K562 (cell line): ENCODE results near the gene ASGR1. TPM values are rescaled to one million over a fixed set of nuclear protein-coding genes. Genes with fewer than 3 reads are reported as not detected.

ENCODE experiments used
- ATAC-seq: fragments of 200-7000 bp; cut with Tn5 transposase; 3 replicates; pipeline ENCODE4 v1.9.1; 2020; ENCODE audit warnings: moderate library complexity
- BruUV-seq: library from RNA; stranded (reverse); fragments of 400-500 nt; replicated peaks from 2 replicates; lab custom pipeline; 2021; lab: Mats Ljungman, UMichigan
- CTCF ChIA-PET: fragments of 300-600 bp; formaldehyde crosslinking; extraction: SDS; loops from one replicate; lab custom pipeline; 2021; ENCODE audit warnings: low intra/inter-chr PET ratio; lab: Yijun Ruan, JAX
- POLR2A ChIA-PET: fragments of 300-600, 350-650 bp; sonication (Branson Sonifier 250); formaldehyde crosslinking; extraction: SDS; loops from one replicate; lab custom pipeline; 2021; ENCODE audit warnings: antibody characterized with exemption, inconsistent platforms; lab: Yijun Ruan, JAX
- DNase-seq, 4 experiments: peaks; one replicate each; pipeline versions ENCODE4 v3.0.0 to v3.0.0-alpha.2; 2011 to 2018; ENCODE audit warnings: low spot score in 3 of 4, mixed read lengths in 3 of 4; ENCODE audit errors: extremely low read depth in 1 of 4
- FAIRE-seq: peaks from 2 replicates; lab custom pipeline; 2011; peaks lifted over from hg19 to GRCh38; lab: Jason Lieb, UNC
- H2AFZ ChIP-seq: 2 replicates; pipeline ENCODE4 v1.6.0; 2011; ENCODE audit warnings: low read depth, low read length, control low read depth, inconsistent platforms
- H3K27ac ChIP-seq: fragments of 200-600 bp; 3 replicates; pipeline ENCODE4 v1.8.0; 2011; ENCODE audit warnings: low read depth, mild to moderate bottlenecking, control low read depth, inconsistent platforms, low read length, moderate library complexity, mixed read lengths; ENCODE audit errors: extremely low read depth
- H3K27me3 ChIP-seq, 2 experiments: fragments of 300-600 bp in 1 of 2; 2 replicates in 1 of 2; 3 replicates in 1 of 2; pipeline versions ENCODE4 v1.6.0 to v1.8.0; 2011; ENCODE audit warnings: inconsistent platforms in 2 of 2, low read length in 2 of 2, mild to moderate bottlenecking in 1 of 2, mixed read lengths in 1 of 2, moderate library complexity in 1 of 2; ENCODE audit not compliant: control insufficient read depth in 2 of 2, insufficient read depth in 2 of 2
- H3K36me3 ChIP-seq: fragments of 300-600 bp; 3 replicates; pipeline ENCODE4 v1.8.0; 2011; ENCODE audit warnings: mild to moderate bottlenecking, low read length, inconsistent platforms; ENCODE audit not compliant: control insufficient read depth, insufficient read depth
- H3K4me1 ChIP-seq, 2 experiments: fragments of 200-600 bp in 1 of 2; replicated peaks in 1 of 2; 2 replicates in 1 of 2; 3 replicates in 1 of 2; pipeline versions ENCODE4 v1.5.1 to v1.8.0; 2011; ENCODE audit warnings: inconsistent platforms in 2 of 2, low read length in 2 of 2, mild to moderate bottlenecking in 1 of 2, mixed read lengths in 1 of 2, moderate library complexity in 1 of 2; ENCODE audit not compliant: control insufficient read depth in 2 of 2, insufficient read depth in 2 of 2
- H3K4me2 ChIP-seq: 2 replicates; pipeline ENCODE4 v1.6.1; 2011; ENCODE audit warnings: low read length, control low read depth, inconsistent platforms, mixed read lengths; ENCODE audit not compliant: insufficient read depth
- H3K4me3 ChIP-seq: fragments of 200-600 bp; sonication (generic), shearing (Covaris generic); 2 replicates; pipeline ENCODE4 v1.5.1; 2016; ENCODE audit warnings: control low read depth, inconsistent platforms
- H3K79me2 ChIP-seq: fragments of 200-600 bp; 3 replicates; pipeline ENCODE4 v1.8.0; 2011; ENCODE audit warnings: low read length, inconsistent platforms; ENCODE audit not compliant: control insufficient read depth, insufficient read depth
- H3K9ac ChIP-seq, 2 experiments: 2 replicates each; pipeline versions ENCODE4 v1.6.0 to v1.6.1; 2011; ENCODE audit warnings: low read depth in 2 of 2, low read length in 2 of 2, control low read depth in 1 of 2, inconsistent platforms in 1 of 2, mild to moderate bottlenecking in 1 of 2, mixed read lengths in 1 of 2; ENCODE audit not compliant: insufficient read depth in 1 of 2
- H3K9me1 ChIP-seq: one replicate; pipeline ENCODE4 v1.6.0; 2011; ENCODE audit warnings: inconsistent platforms, mild to moderate bottlenecking, low read length, moderate library complexity; ENCODE audit not compliant: control insufficient read depth, insufficient read depth
- H3K9me3 ChIP-seq: replicated peaks from 2 replicates; pipeline ENCODE4 v1.5.1; 2011; ENCODE audit warnings: low read depth, low read length, inconsistent platforms; ENCODE audit not compliant: control insufficient read depth, insufficient read depth
- H4K20me1 ChIP-seq: replicated peaks from 2 replicates; pipeline ENCODE4 v1.6.1; 2011; ENCODE audit warnings: low read length, inconsistent platforms, mixed read lengths; ENCODE audit not compliant: control insufficient read depth, insufficient read depth
- CBX2 ChIP-seq: fragments of 200-600 bp; sonication (generic); IDR thresholded peaks from one replicate; pipeline ENCODE4 v1.6.1; 2012; ENCODE audit warnings: mild to moderate bottlenecking, low read length, inconsistent platforms; ENCODE audit not compliant: insufficient read depth, poor library complexity, severe bottlenecking
- E2F8 ChIP-seq: fragments of 450-650 bp; IDR thresholded peaks from 2 replicates; pipeline ENCODE4 v1.7.1; 2018; ENCODE audit warnings: mild to moderate bottlenecking, low read depth; ENCODE audit not compliant: partially characterized antibody
- GTF3C2 ChIP-seq: IDR thresholded peaks from 3 replicates; pipeline ENCODE4 v1.6.1; 2011; ENCODE audit warnings: borderline replicate concordance, mild to moderate bottlenecking, moderate library complexity; ENCODE audit not compliant: insufficient read length; ENCODE audit errors: extremely low read depth
- HMGN3 ChIP-seq: IDR thresholded peaks from 2 replicates; pipeline ENCODE4 v1.6.1; 2011; ENCODE audit warnings: borderline replicate concordance, low read depth, mild to moderate bottlenecking, mixed read lengths, low read length; ENCODE audit not compliant: insufficient read length; ENCODE audit errors: extremely low read depth
- NEUROD1 ChIP-seq: fragments of 150-350 bp; IDR thresholded peaks from 2 replicates; pipeline ENCODE4 v1.6.1; 2014; ENCODE audit warnings: borderline replicate concordance, low read length, low read depth; ENCODE audit not compliant: partially characterized antibody
- PHB2 ChIP-seq: fragments of 450-650 bp; IDR thresholded peaks from 2 replicates; pipeline ENCODE4 v1.6.1; 2017; ENCODE audit warnings: low read depth
- RCOR1 ChIP-seq, 2 experiments: IDR thresholded peaks; 2 replicates each; pipeline ENCODE4 v1.6.1; 2012; ENCODE audit warnings: low read depth in 2 of 2, low read length in 2 of 2, borderline replicate concordance in 1 of 2, improper control_type of control experiment in 1 of 2
- SLC30A9 ChIP-seq: fragments of 250-450 bp; sonication (Bioruptor Pico); IDR thresholded peaks from 2 replicates; pipeline ENCODE4 v1.8.0; 2022; ENCODE audit warnings: mild to moderate bottlenecking, moderate library complexity
- ZBTB17 ChIP-seq: fragments of 450-650 bp; formaldehyde crosslinking; IDR thresholded peaks from 2 replicates; pipeline ENCODE4 v1.4.0; 2020; ENCODE audit warnings: mild to moderate bottlenecking
- ZEB2 ChIP-seq: fragments of 450-650 bp; IDR thresholded peaks from 2 replicates; pipeline ENCODE4 v1.6.1; 2016
- ZFP1 ChIP-seq: fragments of 450-650 bp; formaldehyde crosslinking; IDR thresholded peaks from 2 replicates; pipeline ENCODE4 v1.4.0; 2020; ENCODE audit warnings: mild to moderate bottlenecking, mixed read lengths
- ZNF507 ChIP-seq: conservative IDR thresholded peaks from 2 replicates; pipeline ENCODE4 v1.6.1; 2017; ENCODE audit warnings: missing genetic modification characterization, missing compliant biosample characterization
- WGBS: fragments of 100-300 bp; shearing (Covaris generic); methylation state at CpG from one replicate; pipeline ENCODE4 v1.1.6; 2016; ENCODE audit warnings: low coverage, mixed read lengths; ENCODE audit not compliant: insufficient coverage; ENCODE audit errors: missing lambda C conversion rate; 5-methylcytosine and 5-hydroxymethylcytosine counted together
- in situ Hi-C: fragments of 300-500 bp; cut with MboI; formaldehyde crosslinking; loops from 4 replicates; pipeline ENCODE4 v1.15.0; 2018; ENCODE audit warnings: inconsistent platforms, mixed read lengths
- intact Hi-C: fragments of 100-400 bp; cut with micrococcal nuclease; formaldehyde crosslinking; loops from 2 replicates; pipeline ENCODE4 v1.14.2; 2022
- polyA plus RNA-seq, 8 experiments: library from polyadenylated mRNA; depleted of rRNA in 4 of 8; stranded (reverse) in 5 of 8; unstranded in 3 of 8; fragments of >200 nt; fragmentation: Nextera tagmentation in 2 of 8; fragmentation: Illumina TruSeq in 1 of 8; extraction: Ambion mirVana in 2 of 8; extraction: Trizol in 1 of 8; gene quantifications; 2 replicates each; pipeline versions ENCODE4 v1.2.1 to v1.2.3, GENCODE V29; 2011 to 2014; ENCODE audit warnings: inconsistent platforms in 1 of 8, missing spikeins in 1 of 8
- total RNA-seq, 7 experiments: library from RNA; depleted of rRNA in 6 of 7; stranded (reverse); fragments of >200 nt in 6 of 7; fragmentation: Illumina TruSeq in 2 of 7; extraction: Trizol in 2 of 7; gene quantifications; 2 replicates each; pipeline versions ENCODE4 v1.2.1 to v1.2.3, GENCODE V29; 2011 to 2021; ENCODE audit warnings: low replicate concordance in 1 of 7
- TF ChIP-seq, protein P1 (sequence below): fragments of 250-450 bp; sonication (Bioruptor Pico); IDR thresholded peaks from 2 replicates; pipeline ENCODE4 v1.6.1; 2021; ENCODE audit warnings: mild to moderate bottlenecking

The ASGR1 gene
- total and polyA plus RNA-seq, 9 of the 15 experiments (the other 6 are each of a cell fraction or from before 2014, with no cell fraction given): 0.11 to 1.0 (median 0.64) TPM; not detected in 2

- Histone ChIP-seq H2AFZ (no peak overlapping the region), H4K20me1 (no peaks in the 10 kb centered on the region; the same call in 1 of the 2 replicates), H3K4me2 (no peak overlapping the region), H3K9me3 (no peaks in the 10 kb centered on the region), H3K79me2 (no peaks in the 10 kb centered on the region), H3K9me1 (no peaks in the 10 kb centered on the region), H3K27ac (no peak overlapping the region), H3K27me3 (peaks cover 16 to 54% of the 10 kb centered on the region in 2 experiments), H3K4me3 (no peak overlapping the region), H3K4me1 (no peaks in the 10 kb centered on the region; a peak in 1 of 5 replicates), H3K9ac (no peak overlapping the region), H3K36me3 (no peaks in the 10 kb centered on the region)
- DNase-seq: no peak
- 0% methylated on average over 10 of the region's 10 CpGs for WGBS
- POLR2A ChIA-PET: no interaction called here
- intact Hi-C loops (loop anchor here (10.0 kb wide), 1 partner anchor 225 kb away; no protein-coding TSS in a partner anchor), in situ Hi-C loops (no loop called here)
- TF ChIP-seq ZBTB17 (CRISPR knock-in tag) (no peak), RCOR1 (IDR thresholded peaks at IDR 0.05; ENCODE audit: borderline replicate concordance in 1 of 2, low read depth in 2 of 2, low read length in 2 of 2) (no peak), ZNF507 (tag) (no peak), NEUROD1 (no peak), E2F8 (no peak), SLC30A9 (no peak), CBX2 (no peak), HMGN3 (no peak), ZFP1 (no peak), GTF3C2 (no peak), PHB2 (no peak), ZEB2 (no peak)
- TF ChIP-seq, protein P1, sequence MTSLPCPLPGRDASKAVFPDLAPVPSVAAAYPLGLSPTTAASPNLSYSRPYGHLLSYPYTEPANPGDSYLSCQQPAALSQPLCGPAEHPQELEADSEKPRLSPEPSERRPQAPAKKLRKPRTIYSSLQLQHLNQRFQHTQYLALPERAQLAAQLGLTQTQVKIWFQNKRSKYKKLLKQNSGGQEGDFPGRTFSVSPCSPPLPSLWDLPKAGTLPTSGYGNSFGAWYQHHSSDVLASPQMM: no peak
- no peak for FAIRE-seq
- BruUV-seq: no TSS peak
- ATAC-seq: no peak
- CTCF ChIA-PET: interaction anchor here (1.0 kb wide), 1 partner anchor 94 kb away, joined by 3 read pairs; no protein-coding TSS in a partner anchor
Measured at GRCh38 chr17:7139400-7139799, 39.8 kb downstream of the ASGR1 start.
